A673 (cell line): Measurements from ENCODE around the gene AFF1.

ENCODE experiments used
- CTCF ChIP-seq: fragments of 300-800, 200-600 bp; sonication (generic); conservative IDR thresholded peaks from 2 replicates; pipeline ENCODE4 v1.5.1; 2017; ENCODE audit warnings: low read depth, mild to moderate bottlenecking, antibody characterized with exemption, low read length, moderate library complexity, mixed read lengths
- EZH2 ChIP-seq: fragments of 200-600 bp; sonication (generic); IDR thresholded peaks from 2 replicates; pipeline ENCODE4 v1.6.1; 2017; ENCODE audit warnings: borderline replicate concordance, low read depth, mild to moderate bottlenecking, mixed read lengths, antibody characterized with exemption, low read length; ENCODE audit not compliant: poor library complexity, severe bottlenecking

DNA sequence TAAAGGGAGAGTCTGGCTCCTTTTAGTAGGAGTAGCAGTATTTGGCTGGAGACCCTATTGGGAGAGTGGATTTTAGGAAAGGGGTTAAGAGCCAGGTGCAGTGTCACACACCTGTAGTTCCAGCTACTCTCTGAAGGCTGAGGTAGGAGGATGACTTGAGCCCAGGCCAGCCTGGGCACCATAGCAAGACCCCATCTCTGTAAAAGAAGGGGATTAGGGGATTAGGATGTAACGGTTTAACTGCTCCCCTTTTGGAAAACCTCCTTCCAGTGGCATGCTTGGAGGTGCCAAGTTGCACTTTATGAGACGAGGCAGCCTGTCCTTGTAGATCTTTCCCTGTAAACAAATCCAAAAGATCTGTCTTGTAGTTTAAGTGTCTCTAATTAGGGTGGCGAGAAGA is 145.7 kb downstream of the AFF1 start:
- TF ChIP-seq CTCF (no peak), EZH2 (no peak)
